ENCODE measurements around the gene BHMT. TPM values are rescaled to one million over a fixed set of nuclear protein-coding genes. Genes with fewer than 3 reads are reported as not detected.

BHMT gene
- total RNA-seq, 1 experiment from 2014 or later = not detected

DNA sequence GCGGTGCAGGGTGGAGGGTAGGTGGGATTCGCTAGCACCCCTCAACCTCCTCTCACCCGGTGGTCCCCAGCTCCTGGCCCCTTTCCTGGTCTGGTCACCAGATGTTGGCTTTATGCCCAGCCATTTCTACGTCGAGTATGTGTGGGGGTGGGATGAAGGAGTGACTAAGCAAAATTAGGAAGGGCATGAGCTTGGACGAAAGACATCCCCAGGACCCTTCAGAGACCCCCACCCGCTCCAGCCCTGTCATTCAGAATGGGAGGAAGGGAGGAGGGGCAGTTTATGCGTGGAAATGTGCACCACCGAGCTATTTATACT lies 41.3 kb upstream of the BHMT start:
- Histone ChIP-seq H3K36me3 (ENCODE audit: low read depth) (no peaks in the 10 kb centered on the region), H4K20me1 (ENCODE audit: insufficient read depth) (no peaks in the 10 kb centered on the region), H3K4me2 (no peak overlapping the region), H3K27me3 (ENCODE audit: insufficient read depth, low read depth) (no peaks in the 10 kb centered on the region), H3K79me2 (ENCODE audit: low read depth) (no peaks in the 10 kb centered on the region), H3F3A (ENCODE audit: insufficient read depth, low read depth) (no peaks in the 10 kb centered on the region), H3K27ac (no peak overlapping the region), H3K9me3 (ENCODE audit: insufficient read depth, low read depth) (peaks cover 5% of the 10 kb centered on the region; the same call in 1 of the 2 replicates), H3K4me3 (no peak overlapping the region), H2AFZ (no peak overlapping the region), H3K9me2 (ENCODE audit: insufficient read depth) (no peaks in the 10 kb centered on the region), H3K4me1 (replicated peaks; ENCODE audit: insufficient read depth) (no peaks in the 10 kb centered on the region)
- ChIA-PET CTCF (no interaction called here), POLR2A (ENCODE audit: unreplicated experiment) (interaction anchor here (0.7 kb wide), 1 partner anchor 73 kb away, joined by 5 read pairs; no protein-coding TSS in a partner anchor)
- TF ChIP-seq EZH2 (IDR thresholded peaks at IDR 0.05; ENCODE audit: low read depth) = no peak
- TF ChIP-seq, protein P1, sequence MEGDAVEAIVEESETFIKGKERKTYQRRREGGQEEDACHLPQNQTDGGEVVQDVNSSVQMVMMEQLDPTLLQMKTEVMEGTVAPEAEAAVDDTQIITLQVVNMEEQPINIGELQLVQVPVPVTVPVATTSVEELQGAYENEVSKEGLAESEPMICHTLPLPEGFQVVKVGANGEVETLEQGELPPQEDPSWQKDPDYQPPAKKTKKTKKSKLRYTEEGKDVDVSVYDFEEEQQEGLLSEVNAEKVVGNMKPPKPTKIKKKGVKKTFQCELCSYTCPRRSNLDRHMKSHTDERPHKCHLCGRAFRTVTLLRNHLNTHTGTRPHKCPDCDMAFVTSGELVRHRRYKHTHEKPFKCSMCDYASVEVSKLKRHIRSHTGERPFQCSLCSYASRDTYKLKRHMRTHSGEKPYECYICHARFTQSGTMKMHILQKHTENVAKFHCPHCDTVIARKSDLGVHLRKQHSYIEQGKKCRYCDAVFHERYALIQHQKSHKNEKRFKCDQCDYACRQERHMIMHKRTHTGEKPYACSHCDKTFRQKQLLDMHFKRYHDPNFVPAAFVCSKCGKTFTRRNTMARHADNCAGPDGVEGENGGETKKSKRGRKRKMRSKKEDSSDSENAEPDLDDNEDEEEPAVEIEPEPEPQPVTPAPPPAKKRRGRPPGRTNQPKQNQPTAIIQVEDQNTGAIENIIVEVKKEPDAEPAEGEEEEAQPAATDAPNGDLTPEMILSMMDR (conservative IDR thresholded peaks at IDR 0.05) = no peak
- DNase-seq = no peak
- intact Hi-C loops (cut with micrococcal nuclease; ENCODE audit: unreplicated experiment) = no loop called here
- no TSS peak for BruUV-seq (replicated peaks)

- TF ChIP-seq, protein P1 (conservative IDR thresholded peaks at IDR 0.05) = no peak
- no peak for TF ChIP-seq EZH2 (IDR thresholded peaks at IDR 0.05; ENCODE audit: low read depth)
- Histone ChIP-seq H2AFZ (no peak overlapping the region), H3K9me2 (ENCODE audit: insufficient read depth) (no peaks in the 10 kb centered on the region), H3K27ac (no peak overlapping the region), H3K9me3 (ENCODE audit: insufficient read depth, low read depth) (peaks cover 5% of the 10 kb centered on the region; the same call in 1 of the 2 replicates), H3K27me3 (ENCODE audit: insufficient read depth, low read depth) (no peaks in the 10 kb centered on the region), H3K4me3 (no peak overlapping the region), H3K79me2 (ENCODE audit: low read depth) (no peaks in the 10 kb centered on the region), H3K4me1 (replicated peaks; ENCODE audit: insufficient read depth) (no peaks in the 10 kb centered on the region), H3K4me2 (no peak overlapping the region), H3K36me3 (ENCODE audit: low read depth) (no peaks in the 10 kb centered on the region), H4K20me1 (ENCODE audit: insufficient read depth) (no peaks in the 10 kb centered on the region), H3F3A (ENCODE audit: insufficient read depth, low read depth) (no peaks in the 10 kb centered on the region)
- CTCF ChIA-PET = interaction anchor here (0.7 kb wide), 1 partner anchor 528 kb away, joined by 8 read pairs; no protein-coding TSS in a partner anchor
- DNase-seq = peak in 1 of 2 experiments; percentile 47
- POLR2A ChIA-PET (ENCODE audit: unreplicated experiment) = no interaction called here
- no TSS peak for BruUV-seq (replicated peaks)
- intact Hi-C loops (cut with micrococcal nuclease; ENCODE audit: unreplicated experiment) = no loop called here
Measured at GRCh38 chr5:79074641-79075040, 37.0 kb upstream of the BHMT start.

GRCh38 chr5:79075646-79076426 lies 35.8 kb upstream of the BHMT start:
- Histone ChIP-seq H3K4me1 (replicated peaks; ENCODE audit: insufficient read depth) (no peaks in the 10 kb centered on the region), H3K79me2 (ENCODE audit: low read depth) (no peaks in the 10 kb centered on the region), H2AFZ (no peak overlapping the region), H3K27ac (no peak overlapping the region), H3K9me2 (ENCODE audit: insufficient read depth) (no peaks in the 10 kb centered on the region), H3K4me3 (no peak overlapping the region), H3K27me3 (ENCODE audit: insufficient read depth, low read depth) (no peaks in the 10 kb centered on the region), H3F3A (ENCODE audit: insufficient read depth, low read depth) (no peaks in the 10 kb centered on the region), H3K9me3 (ENCODE audit: insufficient read depth, low read depth) (peaks cover 5% of the 10 kb centered on the region; the same call in 1 of the 2 replicates), H4K20me1 (ENCODE audit: insufficient read depth) (no peaks in the 10 kb centered on the region), H3K4me2 (no peak overlapping the region), H3K36me3 (ENCODE audit: low read depth) (no peaks in the 10 kb centered on the region)
- DNase-seq = no peak
- ChIA-PET POLR2A (ENCODE audit: unreplicated experiment) (no interaction called here), CTCF (no interaction called here)
- intact Hi-C loops (cut with micrococcal nuclease; ENCODE audit: unreplicated experiment) = no loop called here
- BruUV-seq (replicated peaks) = no TSS peak
- TF ChIP-seq EZH2 (IDR thresholded peaks at IDR 0.05; ENCODE audit: low read depth) = no peak
- TF ChIP-seq, protein P1 (conservative IDR thresholded peaks at IDR 0.05) = no peak
